Measurements from ENCODE around the gene KCTD14. TPM values are rescaled to one million over a fixed set of nuclear protein-coding genes. Genes with fewer than 3 reads are reported as not detected.
"Not testable (repeated sequence)": the region's sequence is repeated elsewhere in the genome, so short reads cannot be mapped to it uniquely, and the experiment has no call there.

Gene KCTD14
- total RNA-seq, result 7.6 TPM

GRCh38 chr11:78022397-78023396 lies at the start of gene KCTD14:
Gene KCTD14 (minus strand): TSS chr11:78023276. CDS start chr11:78023249, 27 bp downstream.
- peak; percentile 62 for DNase-seq (ENCODE audit: low spot score)

GRCh38 chr11:78072455-78072854 lies 49.4 kb upstream of the KCTD14 start:
- DNase-seq (ENCODE audit: low spot score), result no peak

DNA sequence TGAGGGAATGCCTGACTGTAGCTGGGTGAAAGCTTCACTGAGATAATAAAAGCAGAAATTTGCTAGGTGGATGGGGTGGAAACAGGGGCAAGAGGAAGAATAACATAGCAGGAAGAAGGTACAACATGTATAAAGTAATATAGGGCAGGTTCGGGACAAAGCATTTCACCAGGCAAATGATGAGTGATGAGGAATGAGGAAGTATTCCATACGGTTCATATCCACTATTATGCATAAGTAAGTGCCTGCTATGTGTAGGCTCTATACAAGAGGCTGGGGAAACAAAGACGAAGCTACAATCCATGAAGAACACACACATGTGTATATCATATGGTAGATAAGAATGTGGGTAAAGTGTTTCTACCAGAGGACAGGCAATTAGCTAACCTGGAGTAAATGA lies 48.6 kb upstream of the KCTD14 start:
- DNase-seq (ENCODE audit: low spot score), result no peak

DNA sequence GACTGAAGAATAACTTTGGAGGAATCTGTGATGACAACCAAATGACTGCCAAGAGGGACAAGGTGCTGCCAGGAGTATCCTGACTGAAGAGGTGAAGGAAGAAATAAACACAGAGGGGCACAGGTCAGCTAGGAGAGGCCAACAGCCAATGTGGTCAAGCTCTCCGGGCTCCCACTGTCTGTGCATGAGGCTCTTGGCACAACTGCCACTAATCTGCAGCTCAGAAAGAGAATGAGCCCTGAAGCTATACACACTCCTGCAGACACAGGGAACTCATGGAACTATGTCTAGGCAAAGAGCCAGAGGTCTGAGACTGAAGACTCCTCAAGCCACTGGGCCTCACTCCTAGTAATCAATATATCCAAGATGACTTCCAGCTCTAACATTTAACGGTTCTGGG lies 47.5 kb upstream of the KCTD14 start:
- DNase-seq (ENCODE audit: low spot score), result no peak

DNA sequence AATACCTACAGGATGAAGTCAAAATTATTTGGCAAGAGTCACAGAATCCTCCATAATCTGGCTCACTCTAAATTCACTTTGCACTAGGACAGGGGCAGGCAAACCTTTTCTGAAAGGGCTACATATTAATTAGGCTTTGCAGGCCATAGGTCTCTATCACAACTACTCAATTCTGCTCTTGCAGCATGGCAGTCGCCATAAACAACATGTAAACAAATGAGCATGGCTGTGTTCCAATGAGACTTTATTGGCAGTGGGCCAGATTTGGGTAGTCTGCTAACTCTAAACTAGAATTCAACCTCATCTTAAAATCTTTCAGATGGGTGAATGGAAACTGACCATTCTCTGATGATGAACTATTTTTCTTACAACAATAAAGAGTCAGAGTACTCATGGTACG lies 46.4 kb upstream of the KCTD14 start:
- no peak for DNase-seq (ENCODE audit: low spot score)

DNA sequence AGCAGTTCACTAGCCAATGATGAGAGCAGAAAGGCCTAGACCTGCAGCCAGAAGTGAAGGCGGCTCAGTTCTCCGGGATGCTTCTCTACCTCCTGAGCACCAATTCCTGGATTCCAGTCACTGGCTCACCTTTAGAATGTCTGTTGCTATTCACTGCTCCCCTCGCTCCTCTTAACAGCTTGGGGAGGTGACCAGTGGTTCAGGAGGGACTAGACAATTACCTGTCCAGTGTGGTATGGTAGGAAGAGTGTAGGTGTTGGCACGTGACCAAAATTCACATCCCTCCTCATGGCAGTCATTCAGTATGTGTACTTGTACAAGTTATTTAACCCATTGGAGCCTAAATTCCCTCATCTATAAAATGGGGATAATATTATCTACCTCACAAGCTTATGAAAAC lies 44.6 kb upstream of the KCTD14 start:
- no peak for DNase-seq (ENCODE audit: low spot score)

- DNase-seq (ENCODE audit: low spot score), result no peak
Measured at GRCh38 chr11:78066471-78066870, 43.4 kb upstream of the KCTD14 start.

DNA sequence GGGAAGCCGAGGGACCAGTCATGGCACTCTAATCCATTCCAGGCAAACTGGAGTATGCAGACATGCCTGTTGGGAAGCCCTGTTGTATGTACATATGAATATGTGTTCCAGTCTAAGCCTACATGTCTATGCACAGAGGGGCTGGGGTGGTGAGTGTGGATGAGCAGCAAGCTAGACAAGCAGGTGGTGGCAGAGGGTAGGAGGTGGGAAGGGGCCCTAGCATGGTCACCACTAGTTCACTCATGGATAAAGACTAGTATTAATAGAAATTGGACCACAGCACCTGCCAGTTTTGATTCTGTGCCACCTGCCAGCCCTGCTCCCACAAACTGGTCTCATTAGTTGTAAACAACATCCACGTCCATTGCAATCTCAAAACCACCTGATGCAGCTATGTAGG lies 42.1 kb upstream of the KCTD14 start:
- DNase-seq (ENCODE audit: low spot score), result no peak

DNA sequence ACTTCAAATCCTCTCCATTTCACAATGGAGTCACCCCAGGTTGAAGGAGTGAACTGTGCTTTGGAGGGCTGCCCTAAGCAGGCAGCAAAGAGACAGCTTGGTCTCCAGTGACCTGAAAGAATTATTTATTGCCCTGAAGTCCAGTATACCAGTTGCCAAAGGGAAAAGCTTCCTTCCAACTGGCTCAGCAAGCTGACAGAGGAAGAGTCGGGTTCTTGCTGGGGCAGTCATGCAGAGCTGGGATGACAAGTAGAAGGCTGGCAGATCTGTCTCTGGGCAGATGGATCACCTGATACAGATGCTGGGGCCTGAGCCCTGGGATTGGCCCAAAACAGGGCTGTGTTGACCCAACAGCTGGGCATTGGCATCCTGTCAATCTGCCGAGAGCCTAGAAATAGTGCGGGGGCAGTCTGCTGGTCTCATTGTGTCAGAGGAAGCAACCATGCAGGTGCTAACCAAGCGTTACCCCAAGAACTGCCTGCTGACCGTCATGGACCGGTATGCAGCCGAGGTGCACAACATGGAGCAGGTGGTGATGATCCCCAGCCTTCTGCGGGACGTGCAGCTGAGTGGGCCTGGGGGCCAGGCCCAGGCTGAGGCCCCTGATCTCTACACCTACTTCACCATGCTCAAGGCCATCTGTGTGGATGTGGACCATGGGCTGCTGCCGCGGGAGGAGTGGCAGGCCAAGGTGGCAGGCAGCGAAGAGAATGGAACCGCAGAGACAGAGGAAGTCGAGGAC lies 40.5 kb upstream of the KCTD14 start, which contains the start of gene THRSP:
THRSP (plus strand) TSS at position 422 of the 742 bp plus-strand sequence; CDS start at position 443, 21 bp downstream.
- DNase-seq (ENCODE audit: low spot score), result no peak

DNA sequence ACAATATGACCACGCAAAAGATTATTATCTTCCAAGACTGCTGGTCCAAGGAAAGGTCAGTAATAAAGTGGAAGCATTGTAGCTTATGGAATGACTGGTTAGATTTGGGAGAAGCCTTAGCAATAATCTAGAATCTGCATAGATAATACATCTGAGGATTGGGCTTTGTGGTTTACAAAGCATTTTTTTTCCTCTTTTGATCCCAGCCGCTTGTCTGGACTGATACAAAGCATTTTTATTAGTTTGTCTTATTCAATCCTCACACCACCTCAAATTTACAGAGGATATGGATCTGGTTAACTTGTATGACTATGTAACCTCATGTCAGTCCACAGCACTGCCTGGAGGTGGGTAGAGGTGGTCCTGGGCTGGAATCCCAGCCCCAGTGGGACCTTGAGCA lies 39.6 kb upstream of the KCTD14 start:
- DNase-seq (ENCODE audit: low spot score), result no peak

- no peak for DNase-seq (ENCODE audit: low spot score)
Measured at GRCh38 chr11:78061921-78062311, 38.8 kb upstream of the KCTD14 start.

DNA sequence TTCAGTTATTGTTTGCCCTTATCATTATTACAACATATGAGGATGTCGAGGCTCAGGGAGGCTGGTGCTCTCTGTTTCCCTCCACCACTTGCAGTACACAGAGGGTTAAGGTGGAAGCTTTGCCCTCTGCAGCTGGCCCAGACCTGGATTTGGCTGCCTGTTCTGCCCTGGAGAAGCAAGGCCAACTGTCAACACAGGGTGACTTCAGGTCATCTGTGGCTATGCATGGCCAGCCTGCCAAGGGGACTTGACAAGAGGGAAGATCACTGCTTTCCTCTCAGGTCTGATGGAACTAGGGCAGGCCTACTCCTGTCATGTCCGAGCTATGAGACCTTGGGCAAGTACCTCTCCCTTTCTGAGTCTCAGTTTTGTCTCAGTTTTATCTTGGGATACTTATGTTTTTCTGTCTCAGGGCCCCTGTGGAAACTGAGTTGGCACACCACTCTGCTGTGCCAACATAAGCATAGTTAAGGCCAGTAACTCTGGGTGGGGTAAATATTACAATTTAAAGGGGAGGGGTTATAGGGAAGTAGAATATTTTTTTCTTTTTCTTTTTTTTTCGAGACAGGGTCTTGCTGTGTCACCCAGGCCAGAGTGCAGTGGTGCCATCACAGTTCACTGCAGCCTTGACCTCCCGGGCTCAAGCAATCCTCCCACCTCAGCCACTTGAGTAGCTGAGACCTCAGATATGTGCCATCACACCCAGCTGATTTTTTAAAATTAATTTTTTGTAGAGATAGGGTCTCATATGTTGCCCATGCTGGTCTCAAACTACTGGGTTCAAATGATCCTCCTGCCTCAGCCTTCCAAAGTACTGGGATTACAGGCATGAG lies 38.2 kb upstream of the KCTD14 start:
- DNase-seq (ENCODE audit: low spot score), result no peak

- no peak for DNase-seq (ENCODE audit: low spot score)
Measured at GRCh38 chr11:78060533-78060932, 37.5 kb upstream of the KCTD14 start.

- not testable (repeated sequence) for DNase-seq (ENCODE audit: low spot score)
Measured at GRCh38 chr11:78059749-78060328, 36.8 kb upstream of the KCTD14 start.

- no peak for DNase-seq (ENCODE audit: low spot score)
Measured at GRCh38 chr11:78057462-78058055, 34.5 kb upstream of the KCTD14 start.

DNA sequence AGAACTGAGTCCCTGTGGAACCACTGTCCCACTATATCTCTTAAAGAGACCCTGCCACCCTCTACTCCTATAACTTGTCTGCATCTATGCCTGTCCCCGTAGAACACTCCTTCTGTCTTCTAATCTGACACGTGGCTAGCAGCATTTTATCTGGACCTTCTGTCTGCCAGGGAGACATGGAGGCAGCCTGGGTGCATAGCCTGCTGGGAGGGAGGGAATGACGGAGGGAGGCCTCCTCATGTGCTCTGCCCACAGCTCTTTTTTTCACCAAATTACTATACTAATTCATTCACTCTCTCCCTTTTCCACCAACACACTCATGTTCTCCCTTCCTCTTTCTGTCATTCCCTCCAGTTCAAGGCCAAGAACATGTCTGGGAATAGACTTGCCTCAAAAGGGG lies 33.0 kb upstream of the KCTD14 start:
- no peak for DNase-seq (ENCODE audit: low spot score)

- no peak for DNase-seq (ENCODE audit: low spot score)
Measured at GRCh38 chr11:78054971-78055370, 31.9 kb upstream of the KCTD14 start.

GRCh38 chr11:78050964-78051831 lies 28.1 kb upstream of the KCTD14 start:
- DNase-seq (ENCODE audit: low spot score), result no peak

DNA sequence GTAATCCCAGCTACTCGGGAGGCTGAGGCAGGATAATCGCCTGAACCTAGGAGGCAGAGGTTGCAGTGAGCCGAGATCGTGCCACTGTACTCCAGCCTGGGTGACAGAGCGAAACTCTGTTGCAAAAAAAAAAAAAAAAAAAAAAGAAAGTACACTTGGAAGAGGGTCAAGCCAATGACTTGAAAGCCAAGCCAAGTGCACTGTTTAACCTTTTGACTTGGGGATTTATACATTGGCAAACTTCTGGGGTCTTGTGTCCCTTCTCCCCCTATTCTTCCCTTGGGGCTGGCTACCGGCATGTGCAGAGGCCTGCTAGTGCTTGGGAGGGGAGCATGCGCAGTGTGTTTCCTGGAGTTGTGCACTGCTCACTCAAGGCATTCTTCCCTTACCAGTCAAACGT lies 26.3 kb upstream of the KCTD14 start:
- no peak for DNase-seq (ENCODE audit: low spot score)

- DNase-seq (ENCODE audit: low spot score), result no peak
Measured at GRCh38 chr11:78048561-78048960, 25.5 kb upstream of the KCTD14 start.
